GM19328 (cell line): ENCODE results near the gene SH3PXD2A.

ENCODE experiments used
- ATAC-seq: cut with Tn5 transposase; IDR thresholded peaks from one replicate; pipeline ENCODE4 v1.9.1; 2021; ENCODE audit warnings: mild to moderate bottlenecking, moderate library complexity; ENCODE audit not compliant: unreplicated experiment

Gene SH3PXD2A

DNA sequence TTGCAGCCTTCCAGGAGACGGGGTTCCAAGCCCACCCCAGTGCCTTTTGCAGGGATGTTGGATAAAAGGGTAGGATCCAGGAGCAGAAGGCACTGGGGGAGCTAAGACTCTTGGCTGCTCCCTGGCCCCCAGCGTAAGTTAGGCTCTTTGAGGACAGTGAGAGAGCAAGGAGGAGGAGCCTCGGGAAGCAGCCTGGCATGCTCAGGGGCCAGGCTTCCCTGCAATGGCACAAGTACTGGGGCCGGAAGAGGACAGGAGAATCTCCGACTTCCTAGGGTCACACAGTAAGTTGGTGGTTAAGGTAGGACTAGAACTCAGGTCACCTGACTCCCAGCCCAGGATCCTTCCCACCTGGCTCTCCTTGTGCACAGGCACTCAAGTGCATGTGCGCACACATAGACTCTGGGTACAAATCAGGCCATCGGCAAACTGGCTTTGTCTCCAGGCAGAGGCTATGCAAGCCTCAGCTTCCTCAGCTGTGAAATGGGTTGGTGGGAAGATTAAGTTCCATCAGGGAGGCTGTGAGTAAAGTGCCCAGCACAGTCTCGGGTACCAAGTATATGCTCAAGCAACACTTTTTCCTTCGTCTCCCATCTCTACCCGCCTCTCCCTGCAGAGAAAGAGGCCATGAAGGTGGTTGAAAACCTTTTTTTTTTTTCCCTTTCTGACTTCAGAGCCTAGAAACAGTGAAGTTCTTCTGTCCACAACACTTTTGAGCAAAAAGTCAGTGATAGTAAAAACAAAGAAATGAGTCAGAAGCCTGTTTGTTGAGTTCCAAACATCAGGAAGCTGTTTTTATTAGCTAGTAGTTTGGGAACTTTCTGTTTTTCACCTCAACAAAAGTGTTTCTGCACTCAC lies 282.8 kb downstream of the SH3PXD2A start:
- ATAC-seq = no peak

DNA sequence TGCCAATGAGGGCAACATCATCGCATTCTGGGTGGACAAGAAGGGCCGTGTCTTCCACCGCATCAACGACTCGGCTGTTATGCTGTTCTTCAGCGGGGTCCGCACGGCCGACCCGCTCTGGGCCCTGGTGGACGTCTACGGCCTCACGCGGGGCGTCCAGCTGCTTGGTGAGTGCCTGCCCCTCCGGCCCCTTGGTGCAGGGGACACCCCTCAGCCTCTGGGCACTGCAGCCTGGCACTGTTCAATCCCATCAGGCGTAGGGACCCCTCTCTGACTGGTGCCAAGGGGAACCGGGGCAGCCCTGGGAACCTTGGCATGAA lies 283.8 kb downstream of the SH3PXD2A start:
- ATAC-seq = no peak

GRCh38 chr10:103570844-103571655 lies 284.3 kb downstream of the SH3PXD2A start:
- ATAC-seq = no peak

GRCh38 chr10:103569896-103570295 lies 285.5 kb downstream of the SH3PXD2A start:
- ATAC-seq = no peak

- ATAC-seq = no peak
Observed at GRCh38 chr10:103568505-103568904, 286.9 kb downstream of the SH3PXD2A start.

- no peak for ATAC-seq
Observed at GRCh38 chr10:103566536-103566935, 288.8 kb downstream of the SH3PXD2A start.

DNA sequence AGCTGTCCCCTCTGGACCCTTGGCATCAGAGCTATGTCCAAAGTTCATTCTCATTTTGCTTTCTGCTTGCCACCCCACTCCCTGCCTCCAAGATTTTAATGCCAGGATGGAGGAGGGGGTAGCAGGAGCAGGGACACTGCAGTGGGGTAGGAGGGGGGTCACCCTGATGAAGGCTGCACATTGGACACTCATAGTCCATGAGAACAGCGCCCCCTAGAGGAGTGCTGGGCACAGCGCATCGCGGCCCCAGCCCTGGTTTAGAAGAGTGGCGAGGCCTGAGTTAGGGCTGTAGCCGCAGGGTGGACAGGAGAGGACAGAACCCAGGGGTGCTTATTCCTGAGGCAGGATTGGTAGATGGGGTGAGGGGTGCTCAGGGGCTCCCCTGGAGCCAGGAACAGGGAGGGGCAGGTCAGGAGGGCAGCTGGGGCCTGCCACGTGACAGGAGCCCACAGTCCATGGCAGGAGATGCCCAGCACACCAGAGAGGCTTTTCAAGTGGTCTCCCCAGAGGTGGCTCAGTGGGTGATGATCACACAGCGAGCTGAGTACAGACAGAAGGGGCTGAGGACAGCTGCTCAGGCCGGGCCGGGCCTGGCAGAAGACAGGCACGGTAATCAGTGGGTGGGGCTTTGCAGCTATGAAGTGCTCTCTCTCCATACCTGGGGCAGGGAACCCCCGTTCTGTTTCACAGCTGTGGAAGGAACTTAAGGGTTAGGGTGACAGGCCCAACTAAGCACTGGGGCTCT lies 290.4 kb downstream of the SH3PXD2A start:
- no peak for ATAC-seq

DNA sequence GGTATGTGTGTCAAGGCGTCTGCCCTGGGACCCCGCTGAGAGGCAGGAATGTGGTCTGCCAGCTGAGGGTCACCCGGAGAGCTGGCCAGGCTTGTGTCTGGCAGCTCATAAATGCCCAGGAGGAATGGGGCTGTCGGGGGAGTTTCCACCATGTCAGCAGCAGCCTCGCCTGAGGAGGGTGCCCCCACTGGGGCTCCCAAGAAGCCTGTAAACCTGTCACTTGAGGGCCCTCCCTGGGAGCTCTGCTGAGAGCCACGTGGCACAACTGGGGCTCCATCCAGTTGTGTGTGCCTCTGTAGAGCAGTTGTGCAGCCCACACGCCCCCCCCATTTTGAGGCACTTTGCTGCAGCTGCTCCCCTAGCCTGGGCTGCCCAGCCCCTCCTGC lies 291.3 kb downstream of the SH3PXD2A start:
- no peak for ATAC-seq

GRCh38 chr10:103563231-103564115 lies 291.9 kb downstream of the SH3PXD2A start:
- no peak for ATAC-seq

GRCh38 chr10:103562383-103562782 lies 293.0 kb downstream of the SH3PXD2A start:
- ATAC-seq = no peak

DNA sequence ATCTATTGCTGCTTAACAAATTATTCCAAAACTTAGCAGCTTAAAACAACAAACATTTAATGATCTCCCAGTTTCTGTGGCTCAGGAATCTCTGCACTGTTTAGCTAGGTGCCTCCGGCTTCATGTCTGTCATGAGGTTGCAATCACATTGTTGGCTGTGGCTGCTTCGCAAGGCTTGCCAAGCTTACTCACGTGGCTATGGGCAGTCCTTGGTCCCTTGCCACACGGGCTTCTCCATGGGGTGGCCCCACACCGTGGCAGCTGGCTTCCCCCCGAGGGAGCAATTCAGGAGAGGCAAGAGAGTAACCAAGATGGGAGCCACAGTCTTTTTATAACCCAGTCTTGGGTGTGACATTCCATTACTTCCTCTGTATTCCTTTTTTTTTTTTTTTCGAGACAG lies 294.5 kb downstream of the SH3PXD2A start:
- ATAC-seq = no peak

- ATAC-seq = no peak
Observed at GRCh38 chr10:103559776-103560175, 295.6 kb downstream of the SH3PXD2A start.

- no peak for ATAC-seq
Observed at GRCh38 chr10:103558911-103559310, 296.5 kb downstream of the SH3PXD2A start.

GRCh38 chr10:103557455-103557854 lies 297.9 kb downstream of the SH3PXD2A start:
- no peak for ATAC-seq

DNA sequence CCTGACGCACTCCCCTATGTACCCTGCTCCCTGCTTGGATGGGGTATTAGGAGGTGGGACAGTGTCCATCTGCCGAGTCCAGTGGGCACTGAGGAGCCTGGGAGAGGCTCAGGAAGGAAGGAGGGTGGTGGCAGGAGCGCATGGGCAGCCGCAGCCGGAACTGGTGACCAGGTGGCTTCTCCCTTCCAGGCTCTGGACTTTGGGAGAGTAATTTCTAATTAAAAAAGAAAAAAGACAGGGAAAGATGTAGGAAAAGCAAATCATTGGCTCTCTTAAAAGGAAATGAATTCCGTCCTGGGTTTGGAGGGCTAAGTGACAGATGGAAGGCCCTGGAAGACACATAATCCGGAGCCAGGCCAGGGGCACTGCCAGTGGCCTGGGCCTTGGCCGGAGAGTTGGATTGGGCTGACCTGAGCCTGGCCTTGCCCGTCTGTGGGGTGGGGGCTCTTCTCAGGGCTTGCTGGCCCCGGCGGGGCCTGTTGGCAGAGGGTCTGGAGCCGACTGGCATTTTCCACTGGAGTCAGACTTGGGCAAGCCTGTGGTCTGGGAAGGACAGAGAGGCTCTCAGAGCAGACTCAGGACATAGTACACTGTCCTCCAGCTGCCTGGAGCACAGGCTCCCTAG lies 298.9 kb downstream of the SH3PXD2A start:
- no peak for ATAC-seq

GRCh38 chr10:103555712-103556111 lies 299.7 kb downstream of the SH3PXD2A start:
- no peak for ATAC-seq

- ATAC-seq = no peak
Observed at GRCh38 chr10:103555325-103555649, 300.1 kb downstream of the SH3PXD2A start.

DNA sequence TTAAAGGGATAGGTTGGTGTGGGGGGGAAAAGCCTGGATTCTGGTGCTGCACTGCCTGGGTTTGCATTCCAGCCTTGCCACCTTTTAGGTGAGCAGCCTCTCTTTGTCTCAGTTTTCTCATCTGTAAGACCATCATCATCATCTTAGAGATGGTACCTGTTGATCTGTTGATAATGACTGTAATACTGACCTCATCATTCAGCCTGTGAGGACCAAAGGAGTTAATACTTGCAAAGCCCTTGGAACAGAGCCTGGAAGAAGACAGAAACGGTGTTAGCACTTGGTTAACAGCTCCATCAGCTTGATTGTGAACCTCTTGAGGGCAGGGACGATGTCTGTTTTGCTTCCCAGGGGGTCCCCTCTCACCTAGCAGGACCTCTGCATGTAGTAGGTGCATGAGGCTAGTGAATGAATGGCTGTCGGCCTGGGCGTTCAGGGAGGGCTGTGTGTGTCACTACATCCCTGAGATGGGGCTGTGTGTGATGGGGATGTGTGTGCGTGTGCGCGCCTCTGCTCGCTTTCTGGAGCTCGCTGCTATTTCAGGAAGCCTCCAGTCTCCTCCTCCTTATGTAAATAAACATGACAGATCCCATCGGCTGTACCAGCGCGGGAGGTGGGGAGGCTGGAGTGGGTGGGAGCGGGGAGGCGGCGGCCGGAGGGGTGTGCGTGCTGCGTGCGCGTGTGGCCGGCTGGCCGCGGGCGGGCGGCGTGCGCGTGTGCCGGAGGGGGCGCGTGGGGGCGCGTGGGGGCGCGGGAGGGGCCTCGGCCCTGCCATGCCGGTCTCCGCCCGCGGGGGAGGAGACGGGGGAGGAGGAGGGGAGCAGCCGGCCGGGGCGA lies 300.7 kb downstream of the SH3PXD2A start:
- no peak for ATAC-seq

- no peak for ATAC-seq
Observed at GRCh38 chr10:103553743-103554487, 301.5 kb downstream of the SH3PXD2A start.
